RCC 7860 (cell line): Measurements from ENCODE around the gene SIK3.
A peak's percentile ranks its signal among the peaks of the same experiment; 100 is the strongest.

Experiments used
- DNase-seq: peaks from one replicate; pipeline ENCODE4 v3.0.0-alpha.2; 2015; ENCODE audit warnings: low spot score
- FAIRE-seq: peaks from 2 replicates; lab custom pipeline; 2012; peaks lifted over from hg19 to GRCh38; lab: Jason Lieb, UNC

Gene SIK3

DNA sequence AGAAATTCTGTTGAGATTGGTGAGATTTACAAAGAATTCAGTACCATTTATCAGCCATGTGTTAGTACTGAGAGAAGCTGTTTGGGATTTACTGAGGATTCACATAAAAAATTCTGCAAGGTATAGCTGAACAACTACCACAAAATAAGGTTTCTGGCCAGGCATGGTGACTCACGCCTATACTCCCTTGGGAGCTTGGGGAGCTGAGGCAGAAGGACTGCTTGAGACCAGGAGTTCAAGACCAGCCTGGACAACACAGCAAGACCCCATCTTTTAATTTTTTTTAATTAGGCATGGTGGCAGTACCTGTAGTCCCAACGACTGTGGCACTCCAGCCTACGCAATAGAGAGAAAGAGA is 86.7 kb downstream of the SIK3 start:
- DNase-seq, result no peak
- FAIRE-seq, result no peak

DNA sequence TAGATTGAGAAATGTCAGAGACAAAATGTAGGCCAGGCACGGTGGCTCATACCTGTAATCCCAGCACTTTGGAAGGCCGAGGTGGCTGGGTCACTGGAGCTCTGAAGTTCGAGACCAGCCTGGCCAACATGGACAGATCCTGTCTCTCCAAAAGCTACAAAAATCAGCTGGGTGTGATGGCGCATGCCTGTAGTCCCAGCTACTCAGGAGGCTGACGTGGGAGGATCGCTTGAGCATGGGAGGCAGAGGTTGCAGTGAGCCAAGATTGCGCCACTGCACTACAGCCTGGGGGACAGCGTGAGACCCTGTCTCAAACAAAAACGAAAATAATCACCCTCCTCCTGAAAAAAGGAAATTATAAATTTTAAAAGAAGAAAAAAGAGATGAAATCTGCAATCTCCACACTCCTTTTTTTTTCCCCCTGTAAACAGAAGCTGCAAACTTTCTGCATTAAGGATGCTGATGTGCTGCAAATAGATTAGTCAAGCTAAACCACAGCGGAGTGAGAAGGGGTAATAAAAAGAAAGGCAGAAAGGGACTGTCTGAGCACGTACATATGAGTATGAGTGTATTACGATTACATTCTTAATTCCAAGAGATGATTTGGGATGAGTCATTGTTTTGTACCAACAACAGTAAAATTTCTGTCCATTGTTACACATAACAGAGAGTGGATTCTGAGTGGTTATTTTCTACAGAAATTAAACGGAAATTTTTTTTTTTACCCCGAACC is 87.3 kb downstream of the SIK3 start:
- peak; percentile 67 for FAIRE-seq
- peak; percentile 69 for DNase-seq

DNA sequence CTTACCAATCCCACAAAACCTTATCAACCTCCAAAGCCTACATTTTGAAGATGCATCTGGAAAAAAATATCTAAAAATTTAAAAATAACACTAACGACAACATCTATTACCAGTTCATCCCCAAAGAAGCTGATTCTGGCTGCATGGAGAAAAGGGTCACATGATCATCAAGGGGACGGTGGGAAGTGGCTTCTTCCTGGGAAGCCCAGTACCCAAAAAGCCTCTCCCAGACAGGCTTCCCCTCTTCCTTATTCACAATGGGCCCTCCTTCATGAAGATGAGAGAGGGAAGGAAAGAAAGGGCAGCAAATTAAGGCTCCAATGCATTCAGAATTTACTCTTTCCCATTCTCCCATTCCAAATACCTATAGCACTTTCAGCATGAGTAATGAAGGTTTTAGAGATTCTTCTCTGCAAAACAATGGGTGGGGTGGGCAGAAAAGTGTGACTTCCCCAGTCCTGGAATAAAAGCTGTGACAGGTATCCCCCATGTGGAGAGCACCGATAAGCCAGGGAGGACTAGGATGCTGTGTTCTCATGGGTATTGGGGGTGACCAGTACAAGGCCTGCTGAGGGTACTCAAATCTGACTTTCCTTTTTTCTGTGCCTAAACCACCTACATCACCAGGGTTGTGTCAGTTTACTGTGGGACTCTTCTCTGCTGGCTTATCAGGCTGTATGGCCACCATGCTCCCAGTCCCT is 88.2 kb downstream of the SIK3 start:
- FAIRE-seq, result no peak
- no peak for DNase-seq

DNA sequence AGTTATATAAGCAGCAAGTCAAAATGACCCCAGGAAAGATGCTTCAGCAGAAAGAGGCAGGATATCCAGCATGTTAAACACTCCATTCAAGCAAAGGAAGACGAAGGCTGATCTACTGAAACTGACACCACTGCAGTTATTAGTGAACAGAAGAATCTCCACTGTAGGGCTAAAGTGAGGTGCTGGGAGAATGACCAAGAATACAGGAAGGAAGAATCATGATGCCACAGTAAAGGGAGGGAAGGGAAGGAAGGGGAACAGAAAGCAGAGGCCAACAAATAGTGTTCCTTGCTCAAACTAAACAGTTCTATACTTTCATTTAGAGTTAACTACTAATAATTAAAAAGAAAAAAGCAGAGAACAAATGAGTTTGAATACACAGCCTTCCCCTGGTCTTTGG is 92.5 kb downstream of the SIK3 start:
- FAIRE-seq (no peak), DNase-seq (no peak)

DNA sequence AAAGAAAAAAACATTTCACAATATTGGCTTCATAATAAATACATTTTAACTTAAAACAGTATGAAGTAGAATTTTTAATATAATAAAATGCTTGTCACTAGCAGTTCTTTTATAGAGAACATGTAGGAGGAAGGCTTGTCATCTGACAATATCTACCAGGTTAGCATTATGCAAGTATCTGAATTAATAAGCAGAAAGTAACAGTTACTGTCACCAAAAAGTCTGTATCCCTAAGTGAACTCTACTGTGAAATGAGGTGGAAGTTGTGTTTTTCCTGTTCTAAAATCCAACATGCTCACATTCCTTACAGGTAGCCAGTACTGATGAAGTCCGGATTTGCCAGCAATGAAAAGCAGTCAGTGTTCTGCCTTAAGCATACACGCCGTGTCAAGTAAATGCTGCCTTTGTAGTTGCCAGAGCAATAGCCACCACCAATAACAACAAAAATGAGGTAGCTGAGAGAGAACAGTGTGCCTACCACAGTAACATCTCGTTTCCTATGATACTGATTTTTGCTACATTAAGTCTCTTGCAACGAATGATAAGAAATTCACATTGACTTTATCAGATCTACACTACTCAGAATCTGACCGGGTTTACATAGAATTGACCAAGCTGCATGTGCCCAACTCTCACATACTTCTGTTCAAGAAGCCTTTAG is 95.5 kb downstream of the SIK3 start:
- FAIRE-seq, result no peak
- DNase-seq, result no peak

DNA sequence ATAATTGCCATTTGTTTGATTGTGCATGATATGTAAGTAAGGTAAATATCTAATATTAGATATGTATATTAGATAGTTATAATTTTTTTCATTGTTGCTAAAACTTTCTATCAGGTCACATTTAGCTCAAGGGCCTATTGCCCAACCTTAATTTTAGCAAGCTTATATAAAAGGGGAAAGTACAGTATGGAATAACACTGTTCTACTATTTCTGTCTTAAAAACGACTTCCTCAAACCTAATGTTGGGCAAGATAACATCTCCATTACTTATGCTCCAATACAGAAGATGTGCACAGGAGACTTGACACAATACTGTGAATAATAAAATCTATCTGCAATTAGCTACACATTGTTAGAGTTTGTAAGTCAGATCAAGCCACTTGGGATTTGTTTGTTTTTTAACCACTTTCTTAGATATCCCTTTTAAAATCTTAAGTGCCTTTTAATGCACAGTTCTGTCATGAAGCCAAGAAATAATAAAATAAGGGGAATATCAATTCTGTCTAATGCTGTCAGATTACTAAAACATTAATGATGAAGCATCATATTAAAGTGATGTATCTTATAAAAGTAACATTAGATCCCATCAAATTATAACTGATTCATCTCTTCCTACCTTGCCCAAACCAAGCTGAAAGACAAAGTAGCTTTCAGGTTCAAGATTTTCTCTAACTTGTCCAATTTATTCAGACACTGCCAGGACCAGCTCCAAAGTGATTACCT is 98.1 kb downstream of the SIK3 start:
- DNase-seq, result no peak
- no peak for FAIRE-seq

DNA sequence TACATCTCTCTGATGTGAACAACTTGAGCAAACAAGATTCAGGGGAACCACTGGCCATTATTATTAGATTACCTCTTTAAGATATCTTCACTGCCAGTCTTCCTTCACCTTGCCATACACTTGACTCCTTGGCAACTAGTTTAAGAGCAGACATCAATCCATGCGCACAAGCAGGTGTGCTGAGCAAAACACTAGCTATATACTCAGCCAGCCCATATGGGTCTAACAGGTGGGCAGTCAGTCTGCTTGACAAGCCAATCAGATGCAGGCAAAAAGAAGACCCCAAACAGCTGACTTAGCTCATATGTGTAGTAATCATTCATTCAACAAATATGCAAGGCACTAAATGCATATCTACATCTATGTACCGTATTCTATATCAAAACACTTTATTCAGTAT is 101.2 kb downstream of the SIK3 start:
- no peak for DNase-seq
- no peak for FAIRE-seq

DNA sequence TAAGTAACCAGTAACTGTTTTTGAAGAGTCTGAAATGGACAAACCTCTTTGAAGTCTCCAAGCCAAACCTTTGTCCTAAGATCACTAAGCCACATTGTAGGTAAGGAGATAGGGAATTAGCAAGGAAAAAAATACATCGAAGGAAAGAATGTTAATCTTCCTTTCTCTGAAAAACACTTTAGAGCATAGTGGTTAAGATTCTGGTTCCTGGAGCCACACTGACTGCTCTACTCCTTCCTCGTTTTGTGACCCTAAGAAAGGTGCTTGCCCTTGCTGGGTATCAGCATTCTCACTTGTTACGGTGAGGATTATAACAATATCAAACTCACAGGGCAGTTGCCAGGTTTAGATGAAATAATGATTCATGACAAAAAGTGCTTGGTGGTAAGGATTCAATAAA is 104.0 kb downstream of the SIK3 start:
- FAIRE-seq (no peak), DNase-seq (no peak)

DNA sequence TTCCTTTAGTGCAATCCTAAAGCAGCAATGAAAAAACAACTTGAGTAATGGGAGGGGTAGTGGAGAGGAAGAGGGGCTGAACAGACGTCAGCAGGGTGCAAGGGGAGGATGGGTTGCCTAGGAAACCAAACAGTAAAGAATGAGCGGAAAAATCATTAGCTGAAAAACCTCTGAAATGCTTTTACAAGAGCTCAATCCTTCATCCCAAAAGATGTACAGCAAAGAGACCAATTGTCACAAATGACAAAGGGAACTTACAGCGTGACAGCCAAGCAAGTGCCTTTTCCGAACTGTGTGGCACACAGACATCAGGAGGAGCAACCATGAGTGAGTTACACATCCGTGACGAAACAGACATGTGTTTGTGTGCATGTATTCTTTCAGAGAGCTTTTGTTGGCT is 104.6 kb downstream of the SIK3 start:
- DNase-seq (no peak), FAIRE-seq (no peak)

DNA sequence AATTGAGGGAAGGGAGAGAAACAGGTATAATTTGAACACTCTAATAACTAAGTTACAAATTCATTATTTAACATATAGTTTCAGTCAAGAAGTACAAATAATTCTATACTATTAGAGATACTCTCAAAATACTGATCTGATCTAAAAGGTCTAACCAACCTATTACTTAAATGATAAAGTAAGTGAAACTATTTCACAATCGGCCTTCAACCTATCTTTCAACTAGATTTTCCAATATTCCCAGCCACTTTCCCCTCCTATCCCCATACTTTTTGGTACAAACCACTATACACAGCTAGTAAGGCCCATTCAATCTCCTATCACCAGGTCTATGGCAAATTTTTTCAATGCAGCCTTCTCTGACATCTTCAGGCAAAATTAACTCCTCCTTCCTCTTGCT is 106.7 kb downstream of the SIK3 start:
- FAIRE-seq, result no peak
- DNase-seq, result no peak

DNA sequence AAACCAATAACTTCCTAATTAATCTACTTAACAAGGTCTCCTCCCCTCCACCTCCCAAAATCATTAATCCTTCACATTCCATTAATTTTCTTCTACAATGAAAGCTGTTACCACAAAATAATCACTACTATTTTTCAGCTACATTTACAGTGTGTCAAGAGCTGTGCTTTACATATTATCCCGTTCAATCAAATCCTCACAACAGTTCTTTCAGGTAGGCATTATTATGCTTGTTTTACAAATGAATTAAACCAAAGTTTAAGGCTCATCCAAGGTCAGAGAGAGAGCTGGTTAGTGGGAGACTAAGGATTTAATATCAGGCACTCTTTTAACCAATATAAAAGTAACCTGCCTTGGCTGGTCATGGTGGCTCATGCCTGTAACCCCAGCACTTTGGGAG is 107.4 kb downstream of the SIK3 start:
- FAIRE-seq (no peak), DNase-seq (no peak)

DNA sequence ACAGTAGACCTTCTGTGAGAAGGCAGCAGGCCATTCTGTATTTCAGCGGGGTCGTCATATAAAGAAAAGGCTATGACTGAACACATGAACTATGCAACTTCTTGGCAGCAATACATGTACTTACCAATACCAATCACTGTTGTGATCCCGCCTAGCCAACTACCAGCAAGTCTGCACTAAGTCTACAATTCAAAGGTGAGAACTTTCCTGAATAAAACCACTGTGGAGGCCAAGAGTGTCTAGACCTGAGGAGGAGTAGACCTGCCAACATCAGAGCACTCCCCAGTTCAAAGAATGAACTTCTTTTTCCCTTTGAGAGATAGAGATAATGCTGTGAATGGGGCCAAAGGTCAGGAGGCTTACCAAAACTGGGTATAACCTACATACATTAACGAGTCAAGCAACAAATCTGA is 108.2 kb downstream of the SIK3 start:
- no peak for FAIRE-seq
- no peak for DNase-seq

DNA sequence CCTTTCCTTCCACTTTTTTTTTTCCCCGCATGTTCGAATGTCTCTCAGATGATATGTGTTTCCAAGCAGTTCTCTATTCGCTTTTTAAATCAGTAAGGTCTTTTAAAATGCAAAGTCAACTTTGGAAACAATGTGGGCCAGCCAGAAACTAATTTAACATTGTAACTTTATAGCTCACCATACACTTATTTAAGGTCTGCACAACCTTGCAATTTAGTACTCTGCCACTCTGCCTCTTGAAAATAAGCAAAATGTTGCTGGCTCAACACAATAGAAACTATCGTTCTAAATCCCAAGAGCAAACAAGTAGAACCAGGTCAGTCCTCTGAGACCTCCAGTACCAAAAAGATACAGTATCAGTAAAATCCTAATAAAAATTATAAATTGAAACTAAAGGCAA is 109.0 kb downstream of the SIK3 start:
- DNase-seq (no peak), FAIRE-seq (no peak)

DNA sequence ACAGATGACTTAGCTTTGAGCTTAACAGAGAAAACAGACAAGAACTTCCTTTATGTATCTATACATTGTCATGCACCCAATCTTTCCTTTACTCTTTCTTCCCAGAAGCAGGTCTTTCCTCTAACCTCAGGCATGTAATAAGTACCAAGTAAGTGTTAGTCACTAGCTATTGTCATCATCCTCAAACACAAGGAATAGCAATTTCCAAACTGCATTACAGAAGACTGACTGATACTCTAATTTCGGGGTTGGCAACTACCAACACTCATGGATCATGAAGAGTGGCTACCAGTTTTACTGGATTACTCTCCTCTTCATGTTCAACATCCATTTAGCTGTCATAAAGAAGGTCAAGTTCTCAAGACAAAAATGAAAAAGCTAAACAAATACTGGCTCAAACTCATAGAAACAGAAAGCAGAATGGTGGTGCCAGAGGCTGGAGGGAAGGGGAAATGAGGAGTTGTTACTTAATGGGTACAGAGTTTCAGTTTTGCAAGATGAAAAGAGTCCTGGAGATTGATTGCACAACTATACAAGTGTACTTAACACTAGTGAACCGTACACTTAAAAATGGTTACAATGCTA is 111.6 kb downstream of the SIK3 start:
- FAIRE-seq, result peak; percentile 91
- DNase-seq, result peak; percentile 79

DNA sequence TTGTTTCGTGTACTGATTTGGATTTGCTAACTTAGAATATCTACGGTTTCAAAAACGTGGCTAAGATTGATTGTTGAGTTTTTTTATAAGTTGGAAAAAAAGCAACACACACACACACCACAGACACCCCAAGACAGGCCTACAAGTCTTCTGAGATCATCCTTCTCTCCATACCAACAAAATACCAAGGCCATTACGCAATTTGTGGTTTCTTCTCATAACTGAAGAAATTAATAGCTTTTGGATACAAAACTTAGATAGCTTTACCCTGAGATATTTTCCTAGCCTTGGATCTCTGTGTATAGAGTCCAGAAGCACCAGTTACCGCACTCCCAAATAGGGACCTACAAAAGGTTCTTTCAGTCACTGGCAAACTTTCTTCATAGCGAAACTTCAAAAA is 113.6 kb downstream of the SIK3 start:
- DNase-seq, result peak; percentile 75
- FAIRE-seq, result peak; percentile 82

DNA sequence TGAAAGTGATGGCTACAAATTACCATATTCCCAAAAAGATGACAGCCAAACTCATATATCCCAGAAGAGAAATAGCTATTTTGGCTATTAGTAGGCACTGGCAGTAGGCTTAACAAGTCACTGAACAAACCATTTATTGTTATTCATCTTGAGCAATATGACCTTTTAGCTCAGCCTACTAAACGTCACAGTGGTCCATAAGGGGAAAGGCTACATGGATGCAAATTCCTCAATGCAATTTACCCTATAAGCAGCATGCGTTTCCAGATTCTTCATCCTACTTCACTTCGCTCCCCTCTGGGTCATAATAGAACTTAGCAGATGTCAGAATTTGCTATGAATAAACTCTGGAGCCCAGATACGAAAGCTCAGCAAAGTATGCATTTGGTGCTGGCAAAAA is 114.0 kb downstream of the SIK3 start:
- DNase-seq, result no peak
- no peak for FAIRE-seq

DNA sequence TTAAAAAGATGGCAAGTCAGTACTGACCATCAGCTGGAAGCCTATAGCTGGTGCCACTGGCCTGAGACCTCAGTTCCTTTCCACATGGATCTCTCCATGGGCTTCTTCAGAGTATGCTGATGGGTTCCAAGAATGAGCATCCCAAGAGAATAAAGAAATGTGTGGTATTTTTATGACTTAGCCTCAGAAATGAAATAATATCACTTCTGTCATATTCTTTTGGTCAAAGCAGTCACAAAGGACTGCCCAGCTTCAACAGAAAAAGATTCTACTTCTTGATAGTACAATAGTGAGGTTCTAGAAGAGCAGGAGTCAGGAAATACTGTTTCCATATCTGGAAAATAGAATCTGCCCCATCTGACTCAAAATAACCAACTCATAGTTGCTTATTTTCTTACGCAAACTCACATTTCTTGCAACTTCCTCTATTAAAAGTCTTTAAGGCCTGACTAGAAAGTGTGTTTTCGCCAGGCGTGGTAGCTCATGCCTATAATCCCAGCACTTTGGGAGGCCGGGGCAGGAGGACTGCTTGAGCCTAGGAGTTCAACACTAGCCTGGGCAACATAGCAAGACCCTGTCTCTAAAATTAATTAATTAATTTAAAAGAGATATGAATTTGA is 116.9 kb downstream of the SIK3 start:
- no peak for FAIRE-seq
- DNase-seq, result no peak

DNA sequence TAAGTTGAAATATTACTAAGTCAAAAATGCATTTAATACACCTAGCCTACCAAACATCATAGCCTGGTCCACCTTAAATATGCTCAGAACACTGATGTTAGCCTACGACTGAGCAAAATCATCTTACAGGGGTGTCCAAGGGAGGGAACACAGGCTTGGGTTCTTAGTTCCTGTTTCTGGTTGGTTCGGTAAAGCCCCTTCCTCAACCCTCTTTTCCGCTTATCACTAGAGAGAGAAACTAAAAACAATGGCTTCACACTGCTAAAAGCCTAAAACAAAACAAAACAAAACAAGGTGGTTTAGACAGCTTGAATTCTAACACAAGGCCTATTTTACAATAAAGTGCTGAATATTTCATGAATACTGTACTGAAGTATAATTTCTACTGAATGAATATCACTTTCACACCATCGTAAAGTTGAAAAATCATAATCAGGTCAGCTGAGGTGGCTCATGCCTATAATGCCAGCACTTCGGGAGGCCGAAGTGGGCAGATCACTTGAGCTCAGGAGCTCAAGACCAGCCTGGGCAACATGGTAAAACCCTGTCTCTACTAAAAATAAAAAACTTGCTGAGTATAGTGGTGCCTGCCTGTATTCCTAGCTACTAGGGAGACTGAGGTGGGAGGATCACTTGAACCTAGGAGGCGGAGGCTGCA is 118.0 kb downstream of the SIK3 start:
- DNase-seq (peak; percentile 20), FAIRE-seq (no peak)

DNA sequence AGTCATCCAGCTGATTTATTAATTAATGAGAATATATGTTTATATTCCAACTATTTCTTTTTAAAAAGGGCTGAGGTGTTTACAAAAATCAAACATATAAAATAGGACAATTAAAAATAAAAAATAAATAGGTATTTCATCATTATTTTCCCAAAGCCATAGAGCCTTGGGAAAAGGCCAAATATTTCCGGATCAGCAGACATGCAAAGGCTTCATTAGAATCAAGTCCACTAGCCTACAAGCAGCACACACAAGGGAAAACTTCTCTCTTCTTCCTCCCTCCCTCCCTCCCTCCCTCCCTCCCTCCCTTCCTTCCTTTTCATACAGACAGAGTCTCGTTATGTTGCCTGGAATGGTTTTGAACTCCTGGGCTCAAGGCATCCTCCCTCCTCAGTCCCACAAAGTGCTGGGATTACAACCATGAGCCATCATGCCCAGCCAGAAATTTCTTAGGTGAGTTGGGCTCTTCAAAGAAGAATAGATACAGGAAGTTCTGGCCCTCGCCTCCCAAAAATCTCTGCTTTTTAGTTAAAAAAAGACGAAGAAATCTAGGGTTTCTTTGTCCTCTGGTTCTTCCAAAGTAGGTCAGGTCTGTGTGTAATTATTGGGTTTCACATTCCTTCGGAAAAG is 121.2 kb downstream of the SIK3 start:
- DNase-seq (no peak), FAIRE-seq (no peak)

DNA sequence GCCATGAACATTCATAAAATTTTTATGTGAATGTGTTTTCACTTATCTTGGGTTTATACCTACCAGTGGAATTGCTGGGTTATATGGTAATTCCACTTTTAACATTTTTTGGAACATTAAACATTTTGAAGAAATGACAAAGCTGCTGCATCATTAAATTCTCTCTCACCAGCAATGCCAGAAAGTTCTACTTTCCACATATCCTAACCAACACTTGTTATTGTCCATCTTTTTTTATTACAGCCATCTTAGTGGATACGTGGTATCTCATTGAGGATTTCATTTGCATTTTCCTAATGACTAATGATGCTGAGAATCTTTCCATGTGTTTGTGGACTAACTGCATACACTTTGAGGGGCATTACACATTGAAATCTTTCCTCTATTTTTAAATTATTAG is 122.6 kb downstream of the SIK3 start:
- DNase-seq, result no peak
- no peak for FAIRE-seq
